GM23248 (cell line): ENCODE results near the gene GRK6. TPM values are rescaled to one million over a fixed set of nuclear protein-coding genes. Genes with fewer than 3 reads are reported as not detected.

Source experiments
- DNase-seq: peaks from one replicate; pipeline ENCODE4 v3.0.0-alpha.2; 2015
- H2AFZ ChIP-seq: fragments of 200-600 bp; sonication (generic); 2 replicates; pipeline ENCODE4 v1.6.1; 2016; ENCODE audit warnings: antibody characterized with exemption
- H3F3A ChIP-seq: fragments of 200-600 bp; sonication (generic); 2 replicates; pipeline ENCODE4 v1.6.1; 2016; ENCODE audit warnings: mild to moderate bottlenecking, antibody characterized with exemption, mixed run types; ENCODE audit not compliant: insufficient read depth
- H3K27ac ChIP-seq: fragments of 200-600 bp; sonication (generic); 2 replicates; pipeline ENCODE4 v1.5.1; 2016; ENCODE audit warnings: mild to moderate bottlenecking
- H3K27me3 ChIP-seq: fragments of 200-600 bp; sonication (generic); replicated peaks from 2 replicates; pipeline ENCODE4 v1.6.1; 2016; ENCODE audit warnings: mild to moderate bottlenecking; ENCODE audit not compliant: insufficient read depth
- H3K36me3 ChIP-seq: fragments of 200-600 bp; sonication (generic); 2 replicates; pipeline ENCODE4 v1.6.1; 2016; ENCODE audit warnings: low read depth, mild to moderate bottlenecking
- H3K4me1 ChIP-seq: fragments of 200-600 bp; sonication (generic); 2 replicates; pipeline ENCODE4 v1.6.1; 2016; ENCODE audit warnings: mild to moderate bottlenecking; ENCODE audit not compliant: insufficient read depth
- H3K4me2 ChIP-seq: fragments of 200-600 bp; sonication (generic); one replicate; pipeline ENCODE4 v1.6.1; 2016; ENCODE audit warnings: mild to moderate bottlenecking; ENCODE audit not compliant: unreplicated experiment
- H3K4me3 ChIP-seq: fragments of 200-600 bp; sonication (generic); 2 replicates; pipeline ENCODE4 v1.5.1; 2016; ENCODE audit warnings: mild to moderate bottlenecking
- H3K79me2 ChIP-seq: fragments of 200-600 bp; sonication (generic); 2 replicates; pipeline ENCODE4 v1.6.1; 2016; ENCODE audit warnings: mild to moderate bottlenecking; ENCODE audit not compliant: insufficient read depth
- H3K9ac ChIP-seq: fragments of 200-600 bp; sonication (generic); 2 replicates; pipeline ENCODE4 v1.6.1; 2016; ENCODE audit warnings: mild to moderate bottlenecking
- H3K9me2 ChIP-seq: fragments of 200-600 bp; sonication (generic); 2 replicates; pipeline ENCODE4 v1.6.1; 2016; ENCODE audit warnings: mixed run types, mild to moderate bottlenecking, moderate library complexity; ENCODE audit not compliant: insufficient read depth
- H3K9me3 ChIP-seq: fragments of 200-600 bp; sonication (generic); one replicate; pipeline ENCODE4 v1.6.1; 2017; ENCODE audit warnings: low read depth
- H4K20me1 ChIP-seq: fragments of 200-600 bp; sonication (generic); 2 replicates; pipeline ENCODE4 v1.6.0; 2016; ENCODE audit not compliant: insufficient read depth
- EZH2 ChIP-seq: fragments of 200-600 bp; sonication (generic); IDR thresholded peaks from 2 replicates; pipeline ENCODE4 v1.6.1; 2018; ENCODE audit warnings: antibody characterized with exemption, mild to moderate bottlenecking; ENCODE audit not compliant: insufficient read depth, poor library complexity, severe bottlenecking
- EZH2phosphoT487 ChIP-seq: fragments of 200-600 bp; sonication (generic); IDR thresholded peaks from 2 replicates; pipeline ENCODE4 v1.6.1; 2018; ENCODE audit warnings: antibody characterized with exemption, moderate library complexity, mild to moderate bottlenecking, low read depth; ENCODE audit not compliant: insufficient read depth
- WGBS, 2 experiments: methylation state at CpG; one replicate each; pipeline ENCODE4 v1.1.6; 2015 to 2017; ENCODE audit warnings: low lambda C conversion rate in 2 of 2, low coverage in 1 of 2; ENCODE audit errors: missing lambda C conversion rate in 2 of 2; 5-methylcytosine and 5-hydroxymethylcytosine counted together
- in situ Hi-C: fragments of 300-500 bp; cut with MboI; formaldehyde crosslinking; loops from 2 replicates; pipeline ENCODE4 v1.15.0; 2020
- polyA plus RNA-seq: library from polyadenylated mRNA; unstranded; fragments of >200 nt; fragmentation: Nextera tagmentation; extraction: Ambion mirVana; gene quantifications from 2 replicates; pipeline ENCODE4 v1.2.1, GENCODE V29; 2016
- total RNA-seq: library from RNA; depleted of rRNA; stranded (reverse); fragments of >200 nt; shearing (Covaris generic); gene quantifications from 2 replicates; pipeline ENCODE4 v1.2.3, GENCODE V29; 2014

Gene GRK6
- total and polyA plus RNA-seq, 2 experiments from 2014 or later: 7.7 to 30.4 TPM

DNA sequence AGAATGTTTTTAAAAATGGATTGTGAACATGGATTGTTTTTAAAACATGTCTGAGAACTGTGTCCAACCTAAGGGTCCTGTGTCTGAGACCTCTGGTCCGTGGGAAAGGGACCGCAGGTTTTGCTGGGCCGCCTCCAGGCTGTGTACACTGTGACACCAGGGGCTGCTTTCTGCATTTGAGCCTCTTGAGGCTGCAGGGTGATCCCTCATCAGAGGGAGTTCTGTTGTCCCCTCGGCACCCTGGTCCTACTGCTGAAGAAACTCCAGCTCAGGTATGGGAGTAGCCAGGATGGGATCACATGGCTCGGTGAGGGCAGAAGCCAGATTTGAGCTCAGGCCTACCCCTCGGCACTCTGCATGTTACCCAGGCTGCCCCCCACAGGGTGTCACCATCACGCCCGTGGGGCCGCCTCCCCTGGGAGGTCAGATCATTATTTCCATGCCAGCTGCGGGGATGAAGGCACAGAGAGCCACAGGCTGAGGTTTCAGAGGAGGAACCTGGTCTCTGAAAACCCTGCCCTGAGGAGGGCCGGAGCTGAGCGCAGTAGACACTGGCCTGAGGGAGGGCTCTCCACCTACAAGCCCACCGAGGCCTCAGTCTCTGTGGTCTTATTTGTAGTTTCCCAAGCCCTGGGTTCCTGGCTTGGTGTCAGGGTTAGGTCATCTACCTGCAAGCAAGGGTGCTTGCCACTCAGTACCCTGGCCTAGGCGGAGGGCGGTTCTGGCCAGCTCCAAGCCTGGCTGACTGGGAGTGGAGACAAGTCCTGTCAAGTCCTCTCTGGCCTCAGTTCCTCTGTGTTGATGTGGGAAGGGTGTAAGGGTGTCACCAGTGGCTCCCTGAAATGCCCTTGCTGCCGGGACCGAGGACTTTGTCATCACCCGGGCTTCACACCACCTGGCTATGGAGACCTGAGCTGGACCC lies 22.9 kb downstream of the GRK6 start:
- Histone ChIP-seq H3K36me3 (no peaks in the 10 kb centered on the region), H3K4me1 (peaks cover 13% of the 10 kb centered on the region), H3K79me2 (no peaks in the 10 kb centered on the region), H3K4me3 (no peak overlapping the region), H3K27me3 (no peaks in the 10 kb centered on the region), H3K9me2 (no peaks in the 10 kb centered on the region), H3K27ac (no peak overlapping the region), H2AFZ (no peak overlapping the region), H4K20me1 (no peaks in the 10 kb centered on the region), H3K9me3 (no peaks in the 10 kb centered on the region), H3F3A (peaks cover 21% of the 10 kb centered on the region), H3K9ac (no peak overlapping the region), H3K4me2 (no peak overlapping the region)
- 90 to 92% methylated on average over 18 of the region's 18 CpGs for WGBS, 2 experiments
- in situ Hi-C loops: loop anchor here (10.0 kb wide), 1 partner anchor 55 kb away; no protein-coding TSS in a partner anchor
- no peak for TF ChIP-seq EZH2phosphoT487
- TF ChIP-seq EZH2: no peak
- DNase-seq: no peak

DNA sequence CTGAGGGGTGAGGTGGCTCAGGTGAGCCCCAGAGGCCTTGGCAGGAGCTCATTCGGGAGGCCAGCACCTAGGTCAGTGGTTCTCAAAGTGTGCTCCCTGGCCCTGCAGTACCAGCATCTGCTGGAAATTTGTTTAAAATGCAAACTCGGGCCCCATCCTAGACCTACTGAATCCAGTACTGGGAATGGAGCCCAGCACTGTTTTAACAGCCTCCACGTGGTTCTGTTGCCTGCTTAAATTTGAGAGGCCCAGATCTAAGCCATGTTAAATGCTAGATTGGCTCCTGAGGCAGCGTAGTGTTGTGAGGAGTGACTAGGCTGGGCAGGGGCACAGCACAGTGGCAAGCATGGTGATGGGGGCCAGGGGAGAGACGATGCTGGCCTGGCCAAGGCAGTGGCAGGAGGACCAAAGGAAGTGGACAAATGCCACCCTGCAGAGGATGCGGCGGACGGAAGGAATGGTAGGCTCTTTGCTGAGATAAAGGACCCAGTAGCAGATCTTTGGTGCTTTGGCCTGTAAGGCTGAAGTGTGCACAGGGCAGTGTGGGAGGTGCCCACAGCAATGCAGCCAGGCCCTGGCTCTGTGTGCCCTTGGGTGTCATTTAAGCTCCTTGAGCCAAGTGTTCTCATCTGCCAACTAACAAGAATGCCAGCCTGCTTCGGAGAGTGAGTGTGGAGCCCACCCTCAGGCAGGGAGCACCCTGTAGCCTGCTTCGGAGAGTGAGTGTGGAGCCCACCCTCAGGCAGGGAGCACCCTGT lies 24.4 kb downstream of the GRK6 start:
- H3K27ac ChIP-seq: no peak overlapping the region

DNA sequence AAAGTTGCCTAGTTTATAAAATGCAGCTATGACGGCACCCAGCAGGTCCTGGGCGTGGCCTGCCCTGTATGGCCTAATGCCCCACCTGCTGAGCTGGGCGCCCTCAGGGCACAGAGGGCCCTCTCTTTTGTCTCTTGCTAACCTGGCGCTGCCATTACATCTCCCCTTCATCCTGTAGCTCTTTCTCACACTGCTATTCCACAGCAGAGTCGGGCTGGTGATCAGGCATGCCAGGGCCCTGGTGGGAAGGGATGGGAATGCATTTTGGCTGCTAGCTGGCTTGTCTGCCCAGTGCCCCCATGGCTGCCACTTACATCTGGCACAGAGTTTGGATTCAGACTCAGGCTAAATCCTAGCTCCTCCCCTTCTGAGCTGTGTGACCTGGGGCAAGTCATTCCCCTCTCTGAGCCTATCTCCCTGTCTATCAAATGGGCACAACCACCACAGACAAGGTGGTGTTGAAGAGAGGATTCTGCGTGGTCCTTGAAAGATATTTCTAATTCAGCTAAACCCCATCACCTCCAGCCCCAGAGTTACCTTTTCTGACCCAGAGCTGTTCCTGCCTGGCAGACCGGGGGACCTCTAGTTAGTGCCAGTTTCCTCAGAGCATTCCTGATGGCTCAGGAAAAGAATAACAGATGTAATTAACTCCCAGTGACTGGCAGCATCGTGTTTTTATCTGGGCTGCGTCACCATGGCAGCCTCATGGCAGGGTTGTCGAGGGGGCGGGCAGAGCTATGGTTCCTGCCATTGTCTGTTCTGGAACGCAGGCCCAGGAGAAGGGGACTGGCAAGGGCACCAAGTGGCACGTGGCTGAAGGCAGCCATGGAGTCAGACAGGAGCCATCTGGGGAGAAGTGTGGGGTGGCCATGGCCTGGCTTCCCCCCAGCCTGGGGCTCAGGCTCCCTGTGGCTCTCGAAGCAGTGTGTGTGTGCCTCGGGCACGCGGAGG lies 26.5 kb downstream of the GRK6 start:
- Histone ChIP-seq H3K79me2 (no peaks in the 10 kb centered on the region), H3K27me3 (no peaks in the 10 kb centered on the region), H3K4me2 (no peak overlapping the region), H3K27ac (no peak overlapping the region), H3K9me2 (no peaks in the 10 kb centered on the region), H4K20me1 (0 out of 2 replicates have a peak, but pooled peaks cover 10% of the 10 kb centered on the region), H3K9me3 (no peaks in the 10 kb centered on the region), H3K36me3 (peaks cover 8% of the 10 kb centered on the region; the same call in 1 of the 2 replicates), H2AFZ (no peak overlapping the region), H3K4me3 (no peak overlapping the region), H3F3A (peaks cover 21% of the 10 kb centered on the region), H3K9ac (no peak overlapping the region), H3K4me1 (peaks cover 10% of the 10 kb centered on the region; the same call in 1 of the 2 replicates)
- no peak for TF ChIP-seq EZH2phosphoT487
- no peak for TF ChIP-seq EZH2
- DNase-seq: peak; percentile 26
- 71 to 79% methylated on average over 14 to 17 of the region's 17 CpGs for WGBS, 2 experiments
- in situ Hi-C loops: loop anchor here (10.0 kb wide), 1 partner anchor 58 kb away; no protein-coding TSS in a partner anchor

More for the DNA sequence above, 24.4 kb downstream of the GRK6 start:
- Histone ChIP-seq H3K9me2 (no peaks in the 10 kb centered on the region), H3F3A (peaks cover 12% of the 10 kb centered on the region), H3K27me3 (no peaks in the 10 kb centered on the region), H3K9me3 (no peaks in the 10 kb centered on the region), H3K36me3 (no peaks in the 10 kb centered on the region), H3K4me2 (no peak overlapping the region), H4K20me1 (no peaks in the 10 kb centered on the region), H3K4me1 (peaks cover 9% of the 10 kb centered on the region), H3K79me2 (no peaks in the 10 kb centered on the region), H3K4me3 (no peak overlapping the region), H3K9ac (no peak overlapping the region), H2AFZ (no peak overlapping the region)
- 73 to 76% methylated on average over 10 of the region's 10 CpGs for WGBS, 2 experiments
- in situ Hi-C loops: loop anchor here (10.0 kb wide), 1 partner anchor 56 kb away; no protein-coding TSS in a partner anchor
- DNase-seq: no peak
- no peak for TF ChIP-seq EZH2
- no peak for TF ChIP-seq EZH2phosphoT487
